GM12891 (cell line): ENCODE data around the gene RNF208.
A peak's percentile ranks its signal among the peaks of the same experiment; 100 is the strongest.
"Not testable (repeated sequence)": the region's sequence is repeated elsewhere in the genome, so short reads cannot be mapped to it uniquely, and the experiment has no call there.

Experiments used
- DNase-seq: peaks from one replicate; pipeline ENCODE4 v3.0.0; 2011; ENCODE audit warnings: low spot score; ENCODE audit not compliant: insufficient read length
- FAIRE-seq: peaks from 2 replicates; lab custom pipeline; 2011; peaks lifted over from hg19 to GRCh38; lab: Jason Lieb, UNC
- PAX5 ChIP-seq: IDR thresholded peaks from 2 replicates; pipeline ENCODE4 v1.6.1; 2011; ENCODE audit warnings: low read length, moderate library complexity, mild to moderate bottlenecking; ENCODE audit not compliant: insufficient read depth, severe bottlenecking
- POLR2A ChIP-seq: IDR thresholded peaks from 2 replicates; pipeline ENCODE4 v1.6.1; 2011; ENCODE audit warnings: low read depth, low read length, control low read depth
- POLR2AphosphoS5 ChIP-seq: IDR thresholded peaks from 2 replicates; pipeline ENCODE4 v1.6.1; 2011; ENCODE audit warnings: low read depth, low read length, control low read depth
- POU2F2 ChIP-seq: IDR thresholded peaks from 2 replicates; pipeline ENCODE4 v1.6.1; 2011; ENCODE audit warnings: low read depth, mild to moderate bottlenecking, control low read depth, low read length, moderate library complexity
- SPI1 ChIP-seq: IDR thresholded peaks from 2 replicates; pipeline ENCODE4 v1.6.1; 2011; ENCODE audit warnings: low read depth, low read length, control low read depth
- TAF1 ChIP-seq: IDR thresholded peaks from 2 replicates; pipeline ENCODE4 v1.6.1; 2011; ENCODE audit warnings: low read depth, low read length, control low read depth

The RNF208 gene

GRCh38 chr9:137244486-137245449 lies 22.7 kb upstream of the RNF208 start:
- DNase-seq (no peak), FAIRE-seq (peak; percentile 61)
- peak; percentile 26 for TF ChIP-seq POLR2AphosphoS5
- TF ChIP-seq POLR2A = peak; percentile 76; the same call in 1 of the 2 replicates
- no peak for TF ChIP-seq SPI1

GRCh38 chr9:137243626-137244485 lies 21.8 kb upstream of the RNF208 start:
- FAIRE-seq = peak; percentile 13
- no peak for DNase-seq
- TF ChIP-seq PAX5 = no peak
- peak; percentile 71; the same call in 1 of the 2 replicates for TF ChIP-seq POLR2AphosphoS5
- TF ChIP-seq POU2F2 = peak; percentile 27; the same call in 1 of the 2 replicates
- peak; percentile 84 for TF ChIP-seq POLR2A
- TF ChIP-seq TAF1 = no peak
- TF ChIP-seq SPI1 = peak; percentile 20; the same call in 1 of the 2 replicates

GRCh38 chr9:137243266-137243625 lies 21.2 kb upstream of the RNF208 start:
- DNase-seq, FAIRE-seq: not testable (repeated sequence)
- 0 out of 2 replicates have a peak, but pooled peaks have one; percentile 27 for TF ChIP-seq POU2F2

GRCh38 chr9:137242269-137243203 lies 20.5 kb upstream of the RNF208 start:
- TF ChIP-seq POLR2A (no peak), TAF1 (no peak), POLR2AphosphoS5 (no peak; the same call in 1 of the 2 replicates), PAX5 (no peak), SPI1 (no peak), POU2F2 (no peak)
- DNase-seq (no peak), FAIRE-seq (no peak)

GRCh38 chr9:137241490-137242268 lies 19.6 kb upstream of the RNF208 start:
- DNase-seq (peak; percentile 65), FAIRE-seq (peak; percentile 33)
- TF ChIP-seq POU2F2 (no peak), POLR2AphosphoS5 (no peak), TAF1 (no peak), PAX5 (no peak), POLR2A (no peak), SPI1 (no peak)

GRCh38 chr9:137240841-137241489 lies 18.9 kb upstream of the RNF208 start, which contains the start of gene TUBB4B:
Gene TUBB4B, plus strand, starts transcription at chr9:137241287. Its CDS starts 74 bp downstream, at chr9:137241361.
- FAIRE-seq = peak; percentile 100
- DNase-seq = peak; percentile 99
- TF ChIP-seq POLR2A (peak; percentile 99), POU2F2 (peak; percentile 90), POLR2AphosphoS5 (peak; percentile 99), PAX5 (no peak), TAF1 (peak; percentile 99)

GRCh38 chr9:137240318-137240840 lies 18.3 kb upstream of the RNF208 start:
- FAIRE-seq (no peak), DNase-seq (peak; percentile 67)
- TF ChIP-seq POLR2AphosphoS5 = no peak
- no peak for TF ChIP-seq POLR2A
- no peak for TF ChIP-seq POU2F2
- peak; percentile 21 for TF ChIP-seq TAF1
- TF ChIP-seq PAX5 = no peak
- TF ChIP-seq SPI1 = no peak

- FAIRE-seq, DNase-seq: not testable (repeated sequence)
Measured at GRCh38 chr9:137239541-137240200, 17.6 kb upstream of the RNF208 start.
